ENCODE data around the gene KIAA0513. TPM values are rescaled to one million over a fixed set of nuclear protein-coding genes. Genes with fewer than 3 reads are reported as not detected.

The KIAA0513 gene
- total and polyA plus RNA-seq, 9 donors = 2.8 to 12.8 (median 7.1) TPM

DNA sequence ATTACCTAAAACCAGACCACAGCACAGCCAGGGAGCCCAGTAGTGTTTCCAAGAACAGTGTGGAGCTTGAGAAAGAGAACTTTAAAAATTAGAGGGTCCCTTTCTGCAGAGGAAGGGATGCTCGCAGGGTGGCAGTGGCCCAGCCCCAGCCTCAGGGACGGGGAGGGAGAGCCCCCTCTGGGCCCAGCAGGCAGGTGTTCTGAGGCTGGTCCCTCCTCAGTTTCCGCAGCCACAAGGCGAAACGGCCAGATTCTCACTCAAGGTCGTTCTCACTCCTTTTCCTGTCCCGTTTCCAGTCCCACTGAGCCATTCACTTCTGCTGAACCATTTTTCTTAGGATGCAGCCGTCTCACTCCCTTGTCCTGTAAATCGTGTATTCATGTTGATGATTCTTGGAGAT, 64.7 kb downstream of the KIAA0513 start:
- Histone ChIP-seq H3K36me3 (no peaks in the 10 kb centered on the region), H3K27me3 (no peaks in the 10 kb centered on the region), H3K9me3 (no peaks in the 10 kb centered on the region), H3K4me1 (ENCODE audit: insufficient read depth) (peaks cover 7% of the 10 kb centered on the region), H3K4me3 (no peak overlapping the region), H3K27ac (no peak overlapping the region)
- DNase-seq = no peak
- TF ChIP-seq, protein P1, sequence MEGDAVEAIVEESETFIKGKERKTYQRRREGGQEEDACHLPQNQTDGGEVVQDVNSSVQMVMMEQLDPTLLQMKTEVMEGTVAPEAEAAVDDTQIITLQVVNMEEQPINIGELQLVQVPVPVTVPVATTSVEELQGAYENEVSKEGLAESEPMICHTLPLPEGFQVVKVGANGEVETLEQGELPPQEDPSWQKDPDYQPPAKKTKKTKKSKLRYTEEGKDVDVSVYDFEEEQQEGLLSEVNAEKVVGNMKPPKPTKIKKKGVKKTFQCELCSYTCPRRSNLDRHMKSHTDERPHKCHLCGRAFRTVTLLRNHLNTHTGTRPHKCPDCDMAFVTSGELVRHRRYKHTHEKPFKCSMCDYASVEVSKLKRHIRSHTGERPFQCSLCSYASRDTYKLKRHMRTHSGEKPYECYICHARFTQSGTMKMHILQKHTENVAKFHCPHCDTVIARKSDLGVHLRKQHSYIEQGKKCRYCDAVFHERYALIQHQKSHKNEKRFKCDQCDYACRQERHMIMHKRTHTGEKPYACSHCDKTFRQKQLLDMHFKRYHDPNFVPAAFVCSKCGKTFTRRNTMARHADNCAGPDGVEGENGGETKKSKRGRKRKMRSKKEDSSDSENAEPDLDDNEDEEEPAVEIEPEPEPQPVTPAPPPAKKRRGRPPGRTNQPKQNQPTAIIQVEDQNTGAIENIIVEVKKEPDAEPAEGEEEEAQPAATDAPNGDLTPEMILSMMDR (IDR thresholded peaks at IDR 0.05) = no peak
- TF ChIP-seq EP300 (IDR thresholded peaks at IDR 0.05) (no peak), POLR2A (IDR thresholded peaks at IDR 0.05) (no peak)
- WGBS, 3 donors = 14 to 37% (median 20%) methylated on average over 9 of the region's 9 CpGs
- intact Hi-C loops (cut with DNase I) = no loop called here

DNA sequence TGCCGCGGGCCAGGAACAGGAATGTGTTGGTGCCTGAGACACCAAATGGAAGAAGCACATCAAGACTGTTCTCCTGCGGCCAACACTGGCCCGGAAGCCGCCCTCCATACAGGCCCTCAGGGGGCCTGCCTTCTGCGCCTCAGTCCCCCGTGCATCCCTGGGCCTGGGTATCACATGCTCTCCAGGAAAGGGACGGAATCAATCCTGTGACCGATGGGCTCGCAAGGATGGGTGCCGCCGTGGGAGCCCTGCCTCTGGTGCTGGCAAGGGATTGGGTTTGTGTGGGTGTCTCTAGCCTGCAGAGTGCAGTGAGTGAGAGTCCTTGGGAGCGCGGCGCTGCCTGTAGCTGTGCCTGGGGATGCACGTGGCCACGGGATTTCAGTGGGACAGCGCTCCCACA, 65.3 kb downstream of the KIAA0513 start:
- TF ChIP-seq, protein P1 (IDR thresholded peaks at IDR 0.05) = no peak
- TF ChIP-seq EP300 (IDR thresholded peaks at IDR 0.05) (no peak), POLR2A (IDR thresholded peaks at IDR 0.05) (no peak)
- no peak overlapping the region for H3K27ac ChIP-seq
- intact Hi-C loops (cut with DNase I) = no loop called here
- DNase-seq = no peak
- H3K36me3 ChIP-seq = no peaks in the 10 kb centered on the region
- 28 to 46% (median 43%) methylated on average over 18 of the region's 18 CpGs for WGBS, 3 donors
- no peaks in the 10 kb centered on the region for H3K9me3 ChIP-seq
- H3K4me3 ChIP-seq = no peak overlapping the region
- peaks cover 7% of the 10 kb centered on the region for H3K4me1 ChIP-seq (ENCODE audit: insufficient read depth)
- H3K27me3 ChIP-seq = no peaks in the 10 kb centered on the region

DNA sequence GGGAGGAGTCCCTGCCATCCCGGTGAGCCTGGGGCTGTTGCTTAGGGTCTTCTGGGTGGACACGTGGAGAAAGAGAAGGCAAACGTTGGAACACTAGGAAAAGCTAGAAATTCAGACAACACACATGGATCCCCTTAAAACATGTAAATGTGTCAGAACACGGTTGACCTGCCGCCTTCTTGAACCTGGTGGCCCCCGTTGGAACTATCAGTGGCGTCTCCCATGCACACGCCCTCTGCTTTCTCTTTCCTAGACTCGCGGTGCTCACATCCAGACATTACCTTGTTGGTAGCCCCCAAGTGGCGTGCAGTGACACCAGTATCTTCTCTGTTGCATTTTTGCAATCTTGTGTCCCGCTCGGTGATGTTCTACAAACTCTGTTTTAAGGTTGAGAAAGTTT, 66.1 kb downstream of the KIAA0513 start:
- 56 to 69% (median 60%) methylated on average over 13 of the region's 13 CpGs for WGBS, 3 donors
- Histone ChIP-seq H3K27me3 (no peaks in the 10 kb centered on the region), H3K4me1 (ENCODE audit: insufficient read depth) (peaks cover 7% of the 10 kb centered on the region), H3K27ac (no peak overlapping the region), H3K4me3 (no peak overlapping the region), H3K36me3 (no peaks in the 10 kb centered on the region), H3K9me3 (no peaks in the 10 kb centered on the region)
- intact Hi-C loops (cut with DNase I) = no loop called here
- DNase-seq = no peak
- TF ChIP-seq POLR2A (IDR thresholded peaks at IDR 0.05) (no peak), EP300 (IDR thresholded peaks at IDR 0.05) (no peak)
- TF ChIP-seq, protein P1 (IDR thresholded peaks at IDR 0.05) = no peak

DNA sequence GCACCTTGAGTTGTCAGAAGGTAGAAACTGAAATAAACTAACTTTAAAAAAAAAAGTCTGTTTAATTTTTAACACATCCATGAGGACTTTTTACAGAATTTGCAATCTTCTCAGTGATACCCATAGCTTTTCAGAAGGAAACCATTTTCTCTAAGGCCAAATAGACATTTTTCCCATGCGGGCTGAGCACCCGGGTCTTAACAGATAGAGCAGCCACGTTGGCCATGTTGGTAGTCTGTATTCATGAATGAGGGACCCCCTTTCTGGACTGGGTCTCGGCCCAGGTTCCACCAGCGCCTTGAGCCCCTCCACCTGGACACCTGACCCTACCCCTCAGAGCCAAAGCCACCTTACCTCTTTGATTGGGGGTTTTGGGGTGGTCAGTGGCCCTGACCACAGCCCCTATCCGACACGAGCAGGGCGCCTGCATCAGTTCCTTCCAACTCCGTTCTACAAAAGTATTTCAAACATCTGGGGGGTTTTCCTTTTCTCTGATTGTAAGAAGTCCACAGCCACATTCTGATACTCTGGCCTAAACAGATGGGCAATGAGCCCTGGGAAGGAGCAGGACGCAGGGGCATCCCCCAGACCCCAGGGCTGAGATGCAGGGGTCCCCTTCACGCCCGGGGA, 66.7 kb downstream of the KIAA0513 start:
- no peaks in the 10 kb centered on the region for H3K27me3 ChIP-seq
- no peak overlapping the region for H3K4me3 ChIP-seq
- no peak for DNase-seq
- no peaks in the 10 kb centered on the region for H3K9me3 ChIP-seq
- no peaks in the 10 kb centered on the region for H3K36me3 ChIP-seq
- peaks cover 7% of the 10 kb centered on the region for H3K4me1 ChIP-seq (ENCODE audit: insufficient read depth)
- intact Hi-C loops (cut with DNase I) = no loop called here
- TF ChIP-seq, protein P1 (IDR thresholded peaks at IDR 0.05) = no peak
- TF ChIP-seq EP300 (IDR thresholded peaks at IDR 0.05) (no peak), POLR2A (IDR thresholded peaks at IDR 0.05) (no peak)
- WGBS, 3 donors = 40 to 52% (median 42%) methylated on average over 12 of the region's 12 CpGs
- no peak overlapping the region for H3K27ac ChIP-seq
